ENCODE data around the gene MACROH2A1. TPM values are rescaled to one million over a fixed set of nuclear protein-coding genes. Genes with fewer than 3 reads are reported as not detected.

Gene MACROH2A1
- total RNA-seq, 1 experiment from 2014 or later: 83.8 TPM

DNA sequence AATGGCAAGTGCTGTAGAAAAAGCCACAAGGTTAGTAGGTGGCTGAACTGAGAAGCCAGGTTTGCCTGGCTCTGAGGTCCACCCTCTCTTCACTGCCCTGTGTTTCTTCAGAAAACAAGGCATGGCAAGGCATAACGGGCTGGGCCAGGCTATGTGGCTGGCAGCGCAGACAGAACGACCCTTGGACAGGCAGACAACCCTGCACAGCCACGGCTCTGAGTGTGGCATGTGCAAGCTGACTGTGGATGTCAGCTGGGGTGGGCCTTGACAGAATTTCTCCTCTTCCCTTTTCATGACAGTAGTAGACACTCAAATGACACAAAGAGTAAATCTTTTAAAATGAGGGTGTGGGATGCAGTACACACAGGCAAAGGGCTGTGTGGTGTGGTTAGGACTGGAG, 81.7 kb downstream of the MACROH2A1 start:
- DNase-seq (ENCODE audit: low spot score): no peak
- Mint-ChIP-seq H3K4me1 (no peaks in the 10 kb centered on the region), H3K27ac (no peak overlapping the region), H3K4me3 (no peak overlapping the region), H3K27me3 (ENCODE audit: low read depth) (no peaks in the 10 kb centered on the region; the same call in 1 of the 2 replicates), H3K9me3 (0 out of 2 replicates have a peak, but pooled peaks cover 4% of the 10 kb centered on the region), H3K36me3 (no peaks in the 10 kb centered on the region)
- ChIA-PET CTCF (no interaction called here), POLR2A (no interaction called here)
- ATAC-seq: no peak
- TF ChIP-seq, protein P1, sequence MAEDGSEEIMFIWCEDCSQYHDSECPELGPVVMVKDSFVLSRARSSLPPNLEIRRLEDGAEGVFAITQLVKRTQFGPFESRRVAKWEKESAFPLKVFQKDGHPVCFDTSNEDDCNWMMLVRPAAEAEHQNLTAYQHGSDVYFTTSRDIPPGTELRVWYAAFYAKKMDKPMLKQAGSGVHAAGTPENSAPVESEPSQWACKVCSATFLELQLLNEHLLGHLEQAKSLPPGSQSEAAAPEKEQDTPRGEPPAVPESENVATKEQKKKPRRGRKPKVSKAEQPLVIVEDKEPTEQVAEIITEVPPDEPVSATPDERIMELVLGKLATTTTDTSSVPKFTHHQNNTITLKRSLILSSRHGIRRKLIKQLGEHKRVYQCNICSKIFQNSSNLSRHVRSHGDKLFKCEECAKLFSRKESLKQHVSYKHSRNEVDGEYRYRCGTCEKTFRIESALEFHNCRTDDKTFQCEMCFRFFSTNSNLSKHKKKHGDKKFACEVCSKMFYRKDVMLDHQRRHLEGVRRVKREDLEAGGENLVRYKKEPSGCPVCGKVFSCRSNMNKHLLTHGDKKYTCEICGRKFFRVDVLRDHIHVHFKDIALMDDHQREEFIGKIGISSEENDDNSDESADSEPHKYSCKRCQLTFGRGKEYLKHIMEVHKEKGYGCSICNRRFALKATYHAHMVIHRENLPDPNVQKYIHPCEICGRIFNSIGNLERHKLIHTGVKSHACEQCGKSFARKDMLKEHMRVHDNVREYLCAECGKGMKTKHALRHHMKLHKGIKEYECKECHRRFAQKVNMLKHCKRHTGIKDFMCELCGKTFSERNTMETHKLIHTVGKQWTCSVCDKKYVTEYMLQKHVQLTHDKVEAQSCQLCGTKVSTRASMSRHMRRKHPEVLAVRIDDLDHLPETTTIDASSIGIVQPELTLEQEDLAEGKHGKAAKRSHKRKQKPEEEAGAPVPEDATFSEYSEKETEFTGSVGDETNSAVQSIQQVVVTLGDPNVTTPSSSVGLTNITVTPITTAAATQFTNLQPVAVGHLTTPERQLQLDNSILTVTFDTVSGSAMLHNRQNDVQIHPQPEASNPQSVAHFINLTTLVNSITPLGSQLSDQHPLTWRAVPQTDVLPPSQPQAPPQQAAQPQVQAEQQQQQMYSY (CRISPR knock-in tag; IDR thresholded peaks at IDR 0.05): no peak
- TF ChIP-seq JUN (CRISPR knock-in tag; IDR thresholded peaks at IDR 0.05): no peak
- TF ChIP-seq, protein P2, sequence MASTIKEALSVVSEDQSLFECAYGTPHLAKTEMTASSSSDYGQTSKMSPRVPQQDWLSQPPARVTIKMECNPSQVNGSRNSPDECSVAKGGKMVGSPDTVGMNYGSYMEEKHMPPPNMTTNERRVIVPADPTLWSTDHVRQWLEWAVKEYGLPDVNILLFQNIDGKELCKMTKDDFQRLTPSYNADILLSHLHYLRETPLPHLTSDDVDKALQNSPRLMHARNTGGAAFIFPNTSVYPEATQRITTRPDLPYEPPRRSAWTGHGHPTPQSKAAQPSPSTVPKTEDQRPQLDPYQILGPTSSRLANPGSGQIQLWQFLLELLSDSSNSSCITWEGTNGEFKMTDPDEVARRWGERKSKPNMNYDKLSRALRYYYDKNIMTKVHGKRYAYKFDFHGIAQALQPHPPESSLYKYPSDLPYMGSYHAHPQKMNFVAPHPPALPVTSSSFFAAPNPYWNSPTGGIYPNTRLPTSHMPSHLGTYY (CRISPR knock-in tag; IDR thresholded peaks at IDR 0.05): no peak
- TF ChIP-seq FOXJ3 (CRISPR knock-in tag; IDR thresholded peaks at IDR 0.05; ENCODE audit: borderline replicate concordance): no peak
- TF ChIP-seq OVOL2 (CRISPR knock-in tag; IDR thresholded peaks at IDR 0.05; ENCODE audit: borderline replicate concordance): no peak
- no peak for TF ChIP-seq ZNF396 (CRISPR knock-in tag; IDR thresholded peaks at IDR 0.05; ENCODE audit: borderline replicate concordance)
- TF ChIP-seq CREB1 (CRISPR knock-in tag; IDR thresholded peaks at IDR 0.05): no peak

DNA sequence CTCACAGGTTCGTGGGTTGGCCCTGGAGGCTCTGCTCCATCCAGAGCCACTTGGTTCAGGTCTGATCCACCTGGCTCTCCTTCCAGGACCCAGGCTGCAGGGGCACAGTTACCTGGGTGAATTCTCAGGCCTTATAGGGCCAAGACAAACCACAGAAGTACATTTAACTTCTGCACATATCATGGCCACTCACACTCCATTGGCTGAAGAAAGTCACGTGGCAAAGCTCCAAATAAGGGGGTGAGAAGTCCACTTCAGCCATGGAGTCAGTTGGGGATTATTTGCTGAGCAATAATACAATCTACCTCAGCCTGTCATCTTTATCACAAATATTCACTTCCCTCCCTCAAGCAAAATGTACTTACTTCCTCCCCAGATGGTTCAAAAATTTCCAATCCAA, 83.6 kb downstream of the MACROH2A1 start:
- ATAC-seq (no peak), DNase-seq (ENCODE audit: low spot score) (no peak)
- H3K4me1 Mint-ChIP-seq: no peaks in the 10 kb centered on the region
- no peak for TF ChIP-seq ZNF232 (CRISPR knock-in tag; IDR thresholded peaks at IDR 0.05)
- TF ChIP-seq FOXJ3 (CRISPR knock-in tag; IDR thresholded peaks at IDR 0.05; ENCODE audit: borderline replicate concordance): no peak
- TF ChIP-seq, protein P3, sequence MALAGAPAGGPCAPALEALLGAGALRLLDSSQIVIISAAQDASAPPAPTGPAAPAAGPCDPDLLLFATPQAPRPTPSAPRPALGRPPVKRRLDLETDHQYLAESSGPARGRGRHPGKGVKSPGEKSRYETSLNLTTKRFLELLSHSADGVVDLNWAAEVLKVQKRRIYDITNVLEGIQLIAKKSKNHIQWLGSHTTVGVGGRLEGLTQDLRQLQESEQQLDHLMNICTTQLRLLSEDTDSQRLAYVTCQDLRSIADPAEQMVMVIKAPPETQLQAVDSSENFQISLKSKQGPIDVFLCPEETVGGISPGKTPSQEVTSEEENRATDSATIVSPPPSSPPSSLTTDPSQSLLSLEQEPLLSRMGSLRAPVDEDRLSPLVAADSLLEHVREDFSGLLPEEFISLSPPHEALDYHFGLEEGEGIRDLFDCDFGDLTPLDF (CRISPR knock-in tag; IDR thresholded peaks at IDR 0.05): no peak
- no peak for TF ChIP-seq GABPB1 (CRISPR knock-in tag; IDR thresholded peaks at IDR 0.05)
- TF ChIP-seq, protein P4, sequence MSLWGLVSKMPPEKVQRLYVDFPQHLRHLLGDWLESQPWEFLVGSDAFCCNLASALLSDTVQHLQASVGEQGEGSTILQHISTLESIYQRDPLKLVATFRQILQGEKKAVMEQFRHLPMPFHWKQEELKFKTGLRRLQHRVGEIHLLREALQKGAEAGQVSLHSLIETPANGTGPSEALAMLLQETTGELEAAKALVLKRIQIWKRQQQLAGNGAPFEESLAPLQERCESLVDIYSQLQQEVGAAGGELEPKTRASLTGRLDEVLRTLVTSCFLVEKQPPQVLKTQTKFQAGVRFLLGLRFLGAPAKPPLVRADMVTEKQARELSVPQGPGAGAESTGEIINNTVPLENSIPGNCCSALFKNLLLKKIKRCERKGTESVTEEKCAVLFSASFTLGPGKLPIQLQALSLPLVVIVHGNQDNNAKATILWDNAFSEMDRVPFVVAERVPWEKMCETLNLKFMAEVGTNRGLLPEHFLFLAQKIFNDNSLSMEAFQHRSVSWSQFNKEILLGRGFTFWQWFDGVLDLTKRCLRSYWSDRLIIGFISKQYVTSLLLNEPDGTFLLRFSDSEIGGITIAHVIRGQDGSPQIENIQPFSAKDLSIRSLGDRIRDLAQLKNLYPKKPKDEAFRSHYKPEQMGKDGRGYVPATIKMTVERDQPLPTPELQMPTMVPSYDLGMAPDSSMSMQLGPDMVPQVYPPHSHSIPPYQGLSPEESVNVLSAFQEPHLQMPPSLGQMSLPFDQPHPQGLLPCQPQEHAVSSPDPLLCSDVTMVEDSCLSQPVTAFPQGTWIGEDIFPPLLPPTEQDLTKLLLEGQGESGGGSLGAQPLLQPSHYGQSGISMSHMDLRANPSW (CRISPR knock-in tag; conservative IDR thresholded peaks at IDR 0.05; ENCODE audit: low read depth): no peak
- TF ChIP-seq ELF4 (CRISPR knock-in tag; IDR thresholded peaks at IDR 0.05; ENCODE audit: low read depth): no peak
- CTCF ChIA-PET: no interaction called here
- H3K4me3 Mint-ChIP-seq: no peak overlapping the region
- H3K27me3 Mint-ChIP-seq (ENCODE audit: low read depth): no peaks in the 10 kb centered on the region; the same call in 1 of the 2 replicates
- no peak overlapping the region for H3K27ac Mint-ChIP-seq
- POLR2A ChIA-PET: no interaction called here
- 0 out of 2 replicates have a peak, but pooled peaks cover 4% of the 10 kb centered on the region for H3K9me3 Mint-ChIP-seq
- H3K36me3 Mint-ChIP-seq: no peaks in the 10 kb centered on the region

- no peak overlapping the region for H3K27ac Mint-ChIP-seq
- no peaks in the 10 kb centered on the region for H3K36me3 Mint-ChIP-seq
- H3K27me3 Mint-ChIP-seq (ENCODE audit: low read depth): peaks cover 11% of the 10 kb centered on the region
- ATAC-seq (no peak), DNase-seq (ENCODE audit: low spot score) (no peak)
- ChIA-PET POLR2A (no interaction called here), CTCF (no interaction called here)
- no peaks in the 10 kb centered on the region; the same call in 1 of the 2 replicates for H3K4me1 Mint-ChIP-seq
- H3K4me3 Mint-ChIP-seq: no peak overlapping the region
- H3K9me3 Mint-ChIP-seq: 0 out of 2 replicates have a peak, but pooled peaks cover 4% of the 10 kb centered on the region
- TF ChIP-seq OVOL2 (CRISPR knock-in tag; IDR thresholded peaks at IDR 0.05; ENCODE audit: borderline replicate concordance) (no peak), ETV6 (CRISPR knock-in tag; IDR thresholded peaks at IDR 0.05) (no peak), E2F5 (CRISPR knock-in tag; IDR thresholded peaks at IDR 0.05) (no peak), HMGXB4 (CRISPR knock-in tag; IDR thresholded peaks at IDR 0.05) (no peak), KAT7 (CRISPR knock-in tag; IDR thresholded peaks at IDR 0.05; ENCODE audit: borderline replicate concordance) (no peak)
- TF ChIP-seq, protein P5, sequence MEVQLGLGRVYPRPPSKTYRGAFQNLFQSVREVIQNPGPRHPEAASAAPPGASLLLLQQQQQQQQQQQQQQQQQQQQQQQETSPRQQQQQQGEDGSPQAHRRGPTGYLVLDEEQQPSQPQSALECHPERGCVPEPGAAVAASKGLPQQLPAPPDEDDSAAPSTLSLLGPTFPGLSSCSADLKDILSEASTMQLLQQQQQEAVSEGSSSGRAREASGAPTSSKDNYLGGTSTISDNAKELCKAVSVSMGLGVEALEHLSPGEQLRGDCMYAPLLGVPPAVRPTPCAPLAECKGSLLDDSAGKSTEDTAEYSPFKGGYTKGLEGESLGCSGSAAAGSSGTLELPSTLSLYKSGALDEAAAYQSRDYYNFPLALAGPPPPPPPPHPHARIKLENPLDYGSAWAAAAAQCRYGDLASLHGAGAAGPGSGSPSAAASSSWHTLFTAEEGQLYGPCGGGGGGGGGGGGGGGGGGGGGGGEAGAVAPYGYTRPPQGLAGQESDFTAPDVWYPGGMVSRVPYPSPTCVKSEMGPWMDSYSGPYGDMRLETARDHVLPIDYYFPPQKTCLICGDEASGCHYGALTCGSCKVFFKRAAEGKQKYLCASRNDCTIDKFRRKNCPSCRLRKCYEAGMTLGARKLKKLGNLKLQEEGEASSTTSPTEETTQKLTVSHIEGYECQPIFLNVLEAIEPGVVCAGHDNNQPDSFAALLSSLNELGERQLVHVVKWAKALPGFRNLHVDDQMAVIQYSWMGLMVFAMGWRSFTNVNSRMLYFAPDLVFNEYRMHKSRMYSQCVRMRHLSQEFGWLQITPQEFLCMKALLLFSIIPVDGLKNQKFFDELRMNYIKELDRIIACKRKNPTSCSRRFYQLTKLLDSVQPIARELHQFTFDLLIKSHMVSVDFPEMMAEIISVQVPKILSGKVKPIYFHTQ (CRISPR knock-in tag; IDR thresholded peaks at IDR 0.05): no peak
These were observed 85.1 kb downstream of the MACROH2A1 start for GRCh38 chr5:135313946-135314345.
